Rectal smooth muscle tissue (tissue), 1 donor: ENCODE measurements around the gene CNOT8.

ENCODE experiments used
- H3K27ac ChIP-seq: one replicate; pipeline ENCODE4 v1.7.0; 2013; ENCODE audit warnings: low read depth, low read length, inconsistent platforms
- H3K27me3 ChIP-seq: one replicate; pipeline ENCODE4 v1.7.0; 2013; ENCODE audit warnings: low read length; ENCODE audit not compliant: control insufficient read depth, insufficient read depth
- H3K36me3 ChIP-seq: one replicate; pipeline ENCODE4 v1.7.0; 2013; ENCODE audit warnings: low read length; ENCODE audit not compliant: control insufficient read depth, insufficient read depth
- H3K4me1 ChIP-seq: one replicate; pipeline ENCODE4 v1.7.0; 2013; ENCODE audit warnings: low read length; ENCODE audit not compliant: control insufficient read depth, insufficient read depth
- H3K4me3 ChIP-seq: one replicate; pipeline ENCODE4 v1.7.0; 2013; ENCODE audit warnings: low read length
- H3K9ac ChIP-seq: one replicate; pipeline ENCODE4 v1.7.0; 2013; ENCODE audit warnings: low read length

Gene CNOT8

DNA sequence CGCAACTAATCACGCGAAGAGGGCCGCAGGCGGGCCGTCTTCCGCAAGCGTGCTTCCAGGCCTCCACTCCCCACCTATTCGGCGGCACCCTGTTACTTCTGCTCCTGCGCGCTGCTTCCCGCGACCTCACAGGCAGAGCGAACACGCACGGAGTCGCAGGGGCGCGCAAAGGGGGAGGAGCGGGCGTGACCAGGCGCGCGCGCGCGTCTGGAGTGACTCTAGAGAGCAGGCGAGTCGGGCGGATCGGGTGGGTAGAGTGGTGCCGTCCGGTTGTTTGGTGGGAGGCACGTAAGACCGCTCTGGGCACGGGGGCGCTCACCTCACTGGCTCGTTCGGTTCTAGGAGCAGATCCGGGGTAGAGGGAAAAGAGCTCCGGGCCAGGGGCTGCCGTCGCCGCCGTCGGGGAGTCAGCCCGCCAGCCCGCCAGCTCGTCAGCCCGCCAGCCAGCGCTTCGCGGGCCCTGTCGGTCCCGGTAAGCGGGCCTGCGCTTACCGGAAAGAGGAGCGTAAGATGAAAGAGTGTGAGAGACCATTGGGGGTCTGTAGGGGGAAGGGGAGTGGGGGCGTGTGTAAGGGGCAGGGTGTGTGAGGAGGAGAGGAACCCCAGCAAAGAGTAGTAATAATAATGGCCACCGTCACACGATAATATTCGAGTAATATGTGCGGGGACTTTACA lies at the start of gene CNOT8:
CNOT8 (plus strand) TSS at position 331 of the 675 bp plus-strand sequence. CDS start 4,652 bp downstream, outside the sequence.
- Histone ChIP-seq H3K4me1 (peaks cover 13% of the 10 kb centered on the region), H3K36me3 (no peaks in the 10 kb centered on the region)

DNA sequence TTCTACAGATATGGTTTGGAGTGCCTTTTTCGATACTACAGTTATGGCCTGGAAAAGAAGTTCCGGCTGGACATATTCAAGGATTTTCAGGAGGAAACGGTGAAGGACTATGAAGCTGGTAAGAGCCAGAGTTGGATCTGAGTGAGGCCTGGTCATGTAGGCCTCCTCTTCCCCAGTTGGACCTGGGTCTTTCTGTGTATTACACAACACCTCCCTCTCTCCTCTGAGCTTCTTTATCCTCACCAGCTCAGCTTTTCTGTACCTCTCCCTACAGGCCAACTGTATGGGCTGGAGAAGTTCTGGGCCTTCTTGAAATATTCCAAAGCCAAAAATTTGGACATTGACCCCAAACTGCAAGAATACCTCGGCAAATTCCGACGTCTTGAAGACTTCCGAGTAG lies 47.2 kb upstream of the CNOT8 start:
- no peak overlapping the region for H3K4me3 ChIP-seq
- no peak overlapping the region for H3K9ac ChIP-seq
- H3K4me1 ChIP-seq: peaks cover 2% of the 10 kb centered on the region
- peaks cover 48% of the 10 kb centered on the region for H3K36me3 ChIP-seq
- no peaks in the 10 kb centered on the region for H3K27me3 ChIP-seq
- H3K27ac ChIP-seq: no peak overlapping the region

More for the DNA sequence above, at the start of gene CNOT8:
- no peaks in the 10 kb centered on the region for H3K27me3 ChIP-seq
- peak within 1 kb of the TSS; percentile 95 for H3K4me3 ChIP-seq
- H3K27ac ChIP-seq: peak within 1 kb of the TSS; percentile 93
- peak within 1 kb of the TSS; percentile 85 for H3K9ac ChIP-seq

DNA sequence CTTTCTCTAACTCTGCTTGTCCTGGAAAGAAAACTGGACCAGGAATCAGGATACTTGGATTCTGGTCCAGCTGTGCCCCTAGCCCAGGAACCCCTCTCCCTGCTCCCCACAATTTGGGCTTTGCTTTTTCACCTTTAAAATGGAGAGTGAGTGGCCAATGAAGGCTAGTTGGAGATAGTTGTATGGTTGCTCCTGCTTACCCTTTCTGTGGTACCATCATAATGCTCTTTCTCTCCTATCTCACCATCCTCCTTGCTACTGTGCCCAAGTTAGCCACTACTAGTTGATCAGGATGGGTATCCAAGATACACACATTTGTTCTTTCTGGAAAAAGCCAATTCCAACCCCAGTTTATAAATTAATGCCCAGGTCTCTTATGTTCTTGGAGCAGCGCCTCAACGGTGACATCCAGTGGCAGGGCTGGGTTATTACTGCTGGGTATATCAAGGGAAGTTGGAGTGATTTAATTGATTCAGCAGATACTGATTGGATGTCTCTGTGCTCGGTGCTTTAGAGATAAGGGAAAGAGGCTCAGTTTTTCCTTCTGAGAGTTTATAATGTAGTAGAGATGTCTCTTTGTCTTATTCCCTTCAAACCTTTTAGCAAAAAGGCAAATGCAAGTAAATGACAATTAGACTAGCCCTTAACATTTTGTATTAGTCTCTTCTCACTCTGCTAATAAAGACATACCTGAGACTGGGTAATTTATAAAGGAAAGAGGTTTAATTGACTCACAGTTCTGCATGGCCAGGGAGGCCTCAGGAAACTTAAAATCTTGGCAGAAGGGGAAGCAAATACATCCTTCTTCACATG lies 46.6 kb upstream of the CNOT8 start:
- Histone ChIP-seq H3K36me3 (peaks cover 43% of the 10 kb centered on the region), H3K4me3 (no peak overlapping the region), H3K27ac (no peak overlapping the region), H3K27me3 (no peaks in the 10 kb centered on the region), H3K4me1 (peaks cover 2% of the 10 kb centered on the region), H3K9ac (no peak overlapping the region)

DNA sequence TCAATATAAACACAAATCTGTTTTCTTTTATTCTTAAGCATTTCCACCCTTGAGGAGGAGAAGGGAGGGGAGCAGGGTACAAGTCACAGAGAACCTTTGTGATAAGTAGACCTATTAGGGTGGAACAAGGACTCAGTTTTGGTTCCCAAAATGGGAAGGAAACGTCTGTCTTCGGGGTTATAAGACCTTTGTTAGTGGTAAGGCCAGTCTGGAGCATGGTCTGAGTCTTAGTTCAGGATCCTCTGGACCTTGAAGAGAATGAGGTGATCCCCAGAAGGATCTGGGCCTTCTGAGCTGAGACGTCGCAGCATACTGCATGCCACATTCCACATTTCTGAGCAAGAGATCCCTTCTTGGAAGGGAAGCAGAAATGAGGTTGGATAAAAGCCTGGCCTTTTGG lies 45.3 kb upstream of the CNOT8 start:
- Histone ChIP-seq H3K9ac (no peak overlapping the region), H3K4me3 (no peak overlapping the region), H3K4me1 (peaks cover 2% of the 10 kb centered on the region), H3K27ac (peak overlapping the region; percentile 10), H3K36me3 (peaks cover 43% of the 10 kb centered on the region), H3K27me3 (no peaks in the 10 kb centered on the region)

DNA sequence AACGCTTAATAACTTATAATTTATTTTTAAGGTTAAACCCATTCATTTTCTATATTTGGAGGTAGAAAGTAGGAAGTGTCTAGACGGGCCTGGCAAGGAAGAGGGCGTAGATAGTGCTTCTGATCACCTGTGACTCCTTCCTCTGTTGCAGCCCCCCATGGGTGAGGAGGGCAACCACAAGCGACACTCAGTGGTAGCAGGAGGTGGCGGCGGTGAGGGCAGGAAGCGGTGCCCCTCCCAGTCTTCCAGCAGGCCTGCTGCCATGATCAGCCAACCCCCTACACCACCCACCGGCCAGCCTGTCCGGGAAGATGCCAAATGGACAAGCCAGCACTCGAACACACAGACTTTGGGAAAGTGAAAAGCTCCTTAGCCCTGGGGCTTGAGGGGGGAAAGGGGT lies 44.7 kb upstream of the CNOT8 start:
- Histone ChIP-seq H3K27me3 (no peaks in the 10 kb centered on the region), H3K27ac (no peak overlapping the region), H3K4me3 (no peak overlapping the region), H3K9ac (no peak overlapping the region), H3K36me3 (peaks cover 42% of the 10 kb centered on the region), H3K4me1 (peaks cover 2% of the 10 kb centered on the region)

DNA sequence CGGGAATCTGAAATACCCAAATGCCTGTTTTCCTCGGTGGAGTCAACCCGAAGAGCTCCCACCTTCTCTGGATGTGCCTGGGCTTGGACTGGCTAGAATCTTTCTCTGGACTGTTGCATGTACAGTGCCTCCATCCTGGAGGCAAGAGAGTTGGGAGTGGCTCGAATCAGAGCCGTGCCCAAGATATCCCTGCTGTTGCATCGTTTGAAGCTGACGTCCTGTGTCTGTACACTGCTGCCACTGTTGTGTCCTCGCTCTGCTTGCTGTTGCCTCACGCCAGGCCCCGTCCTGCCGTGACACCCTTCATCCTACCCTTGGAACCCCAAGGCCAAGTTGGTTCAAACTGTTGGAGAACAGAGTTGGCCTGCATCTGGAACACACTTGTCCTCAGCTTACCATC lies 43.4 kb upstream of the CNOT8 start:
- H3K9ac ChIP-seq: no peak overlapping the region
- no peak overlapping the region for H3K27ac ChIP-seq
- H3K36me3 ChIP-seq: peaks cover 48% of the 10 kb centered on the region

DNA sequence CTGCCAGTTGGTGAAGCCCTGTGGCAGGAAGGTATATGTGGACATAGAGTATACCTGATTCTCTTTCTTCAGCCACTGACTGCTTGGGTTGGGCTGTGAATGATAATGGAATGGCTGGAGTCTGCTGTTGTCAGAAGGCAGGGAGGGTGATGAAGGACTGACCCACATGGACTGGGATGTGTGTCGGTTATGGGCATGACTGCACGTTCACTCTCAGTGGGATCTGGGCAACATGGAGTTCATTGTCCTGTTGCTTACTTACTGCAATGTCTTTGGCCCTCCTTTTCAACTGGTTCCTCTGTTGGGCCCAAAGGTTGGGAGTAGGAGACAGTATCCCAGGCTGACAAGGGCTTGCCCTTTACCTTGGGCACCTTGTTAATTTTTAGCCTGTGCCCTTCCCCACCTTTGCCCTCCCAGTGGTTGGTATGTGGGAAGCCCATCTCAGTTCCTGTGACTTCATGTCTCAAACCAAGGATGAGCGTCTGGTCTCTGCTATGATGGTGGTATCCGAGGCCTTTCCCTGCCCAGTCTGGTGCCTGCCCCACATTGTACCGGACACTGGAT lies 42.7 kb upstream of the CNOT8 start:
- Histone ChIP-seq H3K27ac (no peak overlapping the region), H3K27me3 (no peaks in the 10 kb centered on the region)

More for the DNA sequence above, 43.4 kb upstream of the CNOT8 start:
- Histone ChIP-seq H3K4me1 (peaks cover 2% of the 10 kb centered on the region), H3K4me3 (no peak overlapping the region), H3K27me3 (no peaks in the 10 kb centered on the region)

DNA sequence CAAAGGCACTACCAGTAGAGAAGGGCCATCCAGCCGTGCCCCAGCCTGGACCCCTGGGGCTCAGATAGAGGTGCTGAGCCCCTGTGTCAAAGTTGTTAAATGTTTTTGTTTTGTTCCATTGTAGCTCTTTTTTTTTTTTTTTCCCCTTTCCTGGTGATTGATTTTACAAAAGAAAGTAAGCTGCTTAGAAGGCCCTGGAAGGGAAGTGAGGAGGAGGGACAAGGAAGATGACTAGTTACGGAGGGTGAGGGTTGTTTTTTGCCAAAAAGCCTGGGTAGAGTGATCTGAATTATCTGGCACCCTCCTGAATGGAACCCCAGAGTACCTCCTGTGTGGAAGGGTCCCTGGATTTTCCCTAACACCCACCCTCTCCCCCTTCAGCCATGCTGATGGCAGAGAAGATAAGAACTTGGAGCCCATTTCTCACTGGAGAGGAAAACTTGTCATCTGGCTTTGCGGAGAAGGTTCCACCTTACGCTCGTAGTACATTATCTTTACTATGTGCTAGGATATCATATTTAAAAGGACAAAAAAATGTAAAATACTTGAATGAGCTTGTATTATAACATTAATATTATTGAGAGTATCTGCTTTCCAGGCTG lies 41.4 kb upstream of the CNOT8 start:
- H3K36me3 ChIP-seq: peaks cover 47% of the 10 kb centered on the region
- no peak overlapping the region for H3K9ac ChIP-seq
- no peaks in the 10 kb centered on the region for H3K27me3 ChIP-seq
- no peak overlapping the region for H3K4me3 ChIP-seq
- no peaks in the 10 kb centered on the region for H3K4me1 ChIP-seq
- H3K27ac ChIP-seq: no peak overlapping the region

More for the DNA sequence above, 42.7 kb upstream of the CNOT8 start:
- Histone ChIP-seq H3K36me3 (peaks cover 51% of the 10 kb centered on the region), H3K9ac (peak overlapping the region; percentile 16), H3K4me3 (no peak overlapping the region), H3K4me1 (peaks cover 2% of the 10 kb centered on the region)

DNA sequence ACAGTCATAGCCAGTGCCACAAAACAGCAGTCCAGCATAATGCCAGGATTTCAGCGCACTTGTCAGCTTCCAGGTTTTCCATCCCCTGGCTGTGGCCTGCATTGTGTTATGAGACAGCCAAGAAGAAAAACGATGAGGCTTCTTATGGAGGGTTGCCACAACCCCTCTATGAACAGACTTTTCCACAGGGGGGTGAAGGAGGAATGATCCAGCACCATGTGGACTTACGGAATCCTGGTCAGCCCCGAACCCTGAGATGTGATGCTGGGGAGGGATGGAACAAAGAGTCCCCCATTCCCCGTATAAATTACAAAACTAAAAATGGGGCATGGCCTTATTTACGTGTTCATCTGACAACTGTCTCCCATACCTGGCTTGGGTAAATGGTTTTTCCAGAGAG lies 40.6 kb upstream of the CNOT8 start:
- Histone ChIP-seq H3K4me1 (no peaks in the 10 kb centered on the region), H3K4me3 (no peak overlapping the region), H3K27ac (peak overlapping the region; percentile 10), H3K9ac (no peak overlapping the region), H3K27me3 (no peaks in the 10 kb centered on the region), H3K36me3 (peaks cover 45% of the 10 kb centered on the region)

DNA sequence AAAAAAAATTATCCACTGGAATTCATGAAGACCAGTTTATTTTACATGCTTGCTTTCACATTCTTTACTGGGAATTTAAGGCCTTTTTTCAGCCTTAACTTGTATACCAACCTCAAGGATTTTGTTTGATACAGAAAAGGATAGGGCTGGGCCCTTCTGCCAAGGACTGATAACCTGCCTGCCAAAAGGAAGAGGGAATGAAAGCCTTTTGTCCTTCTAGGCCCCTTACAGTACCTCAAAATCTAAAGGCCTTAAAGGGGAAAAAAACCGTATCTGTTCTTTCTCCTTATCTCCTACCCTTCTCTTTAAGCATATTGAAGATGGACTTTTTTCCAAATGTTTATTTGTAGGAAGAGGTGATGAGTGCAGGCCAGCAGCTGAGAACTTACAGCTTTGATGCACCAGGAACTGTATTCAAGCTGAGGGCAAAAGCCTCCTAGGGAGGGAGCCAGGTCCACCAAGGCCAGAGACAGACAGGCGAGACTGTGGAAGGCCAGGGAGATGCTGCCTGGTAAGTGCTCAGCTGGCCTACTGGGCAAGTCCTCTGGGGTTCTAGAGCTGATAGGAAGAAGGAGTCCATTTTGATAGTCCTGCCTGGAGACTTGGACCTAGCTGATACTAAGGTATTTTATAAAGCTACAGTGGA lies 39.8 kb upstream of the CNOT8 start:
- no peak overlapping the region for H3K27ac ChIP-seq
- H3K36me3 ChIP-seq: peaks cover 44% of the 10 kb centered on the region
- no peaks in the 10 kb centered on the region for H3K4me1 ChIP-seq
- no peak overlapping the region for H3K4me3 ChIP-seq
- no peaks in the 10 kb centered on the region for H3K27me3 ChIP-seq
- H3K9ac ChIP-seq: no peak overlapping the region

DNA sequence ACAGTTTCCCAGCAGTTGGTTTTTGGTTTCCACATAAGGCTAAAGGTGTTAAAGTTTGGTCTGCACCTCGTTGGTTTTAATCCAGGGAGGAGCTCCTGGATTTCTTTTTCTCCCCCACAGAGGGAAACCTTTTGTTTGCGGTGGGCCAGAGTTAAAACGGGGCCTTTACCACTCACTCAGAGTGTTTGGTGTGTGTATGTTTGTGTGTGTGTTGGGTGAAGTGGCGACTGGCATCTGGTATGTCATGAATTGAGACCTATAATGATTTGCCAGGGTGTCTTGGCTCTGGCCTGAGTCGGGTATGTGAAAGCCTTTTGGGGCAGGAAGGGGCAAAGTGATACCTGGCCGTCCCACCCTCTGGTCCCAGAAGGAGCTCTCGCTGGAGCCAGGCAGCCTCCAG lies 38.9 kb upstream of the CNOT8 start:
- H3K27ac ChIP-seq: no peak overlapping the region
- no peak overlapping the region for H3K9ac ChIP-seq
- peaks cover 47% of the 10 kb centered on the region for H3K36me3 ChIP-seq
- H3K27me3 ChIP-seq: no peaks in the 10 kb centered on the region
- H3K4me3 ChIP-seq: no peak overlapping the region
- no peaks in the 10 kb centered on the region for H3K4me1 ChIP-seq

DNA sequence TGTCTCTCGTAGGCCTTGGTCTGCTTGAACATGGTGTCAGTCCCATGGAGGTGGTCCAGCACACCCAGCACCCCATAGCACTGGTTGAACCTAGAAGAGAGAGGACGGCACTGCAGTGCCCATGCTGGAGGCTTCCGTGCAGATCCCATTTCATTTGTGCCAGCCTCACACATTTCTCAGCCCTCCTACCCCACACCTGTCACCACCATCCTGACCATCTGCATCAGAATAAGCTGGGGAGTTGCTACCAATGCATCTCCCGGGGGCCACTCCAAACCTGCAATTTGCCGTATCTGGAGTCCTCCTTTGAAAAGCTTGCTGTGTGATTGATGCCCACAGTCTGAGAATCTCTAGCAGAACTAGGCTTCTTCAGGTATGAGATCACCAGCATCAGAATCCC lies 38.0 kb upstream of the CNOT8 start:
- no peak overlapping the region for H3K4me3 ChIP-seq
- peaks cover 42% of the 10 kb centered on the region for H3K36me3 ChIP-seq
- no peak overlapping the region for H3K27ac ChIP-seq
- no peaks in the 10 kb centered on the region for H3K4me1 ChIP-seq
- no peaks in the 10 kb centered on the region for H3K27me3 ChIP-seq
- no peak overlapping the region for H3K9ac ChIP-seq
